Activated naive CD4-positive, alpha-beta T cell treated with anti-CD3 and anti-CD28 coated beads, Interleukin-2, amount 10 ng/mL, durations not matched to agents 7 days and 5 days (primary cell): ENCODE data around the gene LRRC25.

Experiments used
- CTCF ChIA-PET: fragments of 350-600 bp; sonication (Branson Sonifier 250); formaldehyde crosslinking; loops from one replicate; lab custom pipeline; 2021; ENCODE audit warnings: antibody characterized with exemption; lab: Charles Lee
- DNase-seq: peaks from one replicate; pipeline ENCODE4 v3.0.0-alpha.2; 2020
- H3K27ac Mint-ChIP-seq: one replicate; pipeline ENCODE4 v1.8.0; 2021; ENCODE audit warnings: mild to moderate bottlenecking, moderate library complexity, mixed read lengths
- H3K27me3 Mint-ChIP-seq: one replicate; pipeline ENCODE4 v1.8.0; 2021; ENCODE audit warnings: mild to moderate bottlenecking, mixed read lengths
- H3K36me3 Mint-ChIP-seq: one replicate; pipeline ENCODE4 v1.8.0; 2021; ENCODE audit warnings: mixed read lengths
- H3K4me1 Mint-ChIP-seq: one replicate; pipeline ENCODE4 v1.8.0; 2021; ENCODE audit warnings: mixed read lengths
- H3K4me3 Mint-ChIP-seq: one replicate; pipeline ENCODE4 v1.8.0; 2021; ENCODE audit warnings: mild to moderate bottlenecking, moderate library complexity, mixed read lengths
- H3K9me3 Mint-ChIP-seq: one replicate; pipeline ENCODE4 v1.8.0; 2021; ENCODE audit warnings: mixed read lengths

Gene LRRC25

DNA sequence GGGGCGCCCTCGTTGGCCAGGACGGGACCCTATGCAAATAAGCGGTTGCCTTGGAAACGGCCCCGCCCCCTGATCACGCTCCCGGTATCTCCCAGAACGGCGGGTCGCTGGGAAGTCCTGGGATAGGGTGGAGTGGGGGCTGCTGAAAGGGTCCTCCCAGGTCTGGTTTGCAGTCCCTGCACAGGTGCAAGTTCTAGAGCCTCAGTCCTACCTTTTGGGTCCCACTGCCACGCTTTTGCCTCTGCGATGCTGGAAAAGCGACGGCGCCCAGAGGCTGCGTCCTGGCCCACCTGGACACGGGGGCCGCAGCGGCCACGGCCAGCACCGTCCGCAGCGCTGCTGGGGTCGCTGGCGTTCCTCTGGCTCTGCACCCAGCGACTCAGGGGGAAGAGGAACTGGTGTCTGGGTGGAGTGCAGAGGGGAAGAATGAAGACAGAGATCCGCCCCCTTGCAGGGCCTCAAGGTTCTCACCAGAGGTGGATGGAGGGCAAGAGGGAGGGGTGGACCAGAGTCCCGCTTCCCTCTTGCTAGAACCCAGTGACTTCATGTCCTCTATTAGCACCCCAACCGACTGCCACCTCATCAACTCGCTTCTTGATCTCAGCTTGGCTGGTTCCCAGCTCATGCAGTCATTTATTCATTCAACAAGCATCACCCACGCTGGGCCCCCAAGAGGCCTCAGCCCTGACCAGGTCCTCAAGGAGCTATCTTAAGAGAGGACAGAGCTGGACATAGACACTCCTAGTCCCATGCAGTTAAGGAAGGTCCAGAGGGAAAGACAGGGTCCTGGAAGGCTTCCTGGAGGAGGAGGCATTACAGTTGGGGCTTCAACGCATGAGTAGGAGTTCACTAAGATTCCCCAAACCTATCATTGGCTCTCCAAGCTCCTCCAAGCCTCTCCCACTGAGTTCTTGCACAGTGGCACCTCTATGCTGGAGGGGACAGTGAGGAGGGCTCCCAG, at the start of gene LRRC25:
LRRC25 (minus strand) TSS at position 381 of the 961 bp plus-strand sequence. CDS start 659 bp downstream, outside the sequence.
- Mint-ChIP-seq H3K9me3 (no peaks in the 10 kb centered on the region), H3K27ac (no peak within 1 kb of the TSS), H3K4me3 (no peak within 1 kb of the TSS), H3K27me3 (peaks cover 72% of the 10 kb centered on the region), H3K4me1 (peaks cover 21% of the 10 kb centered on the region), H3K36me3 (no peaks in the 10 kb centered on the region)
- DNase-seq: peak; percentile 42
- CTCF ChIA-PET: interaction anchor here (0.7 to 2.9 kb wide), 4 partner anchors 9 to 126 kb away, joined by 3 to 10 read pairs (median 6); partner anchors contain the start of gene GDF15

DNA sequence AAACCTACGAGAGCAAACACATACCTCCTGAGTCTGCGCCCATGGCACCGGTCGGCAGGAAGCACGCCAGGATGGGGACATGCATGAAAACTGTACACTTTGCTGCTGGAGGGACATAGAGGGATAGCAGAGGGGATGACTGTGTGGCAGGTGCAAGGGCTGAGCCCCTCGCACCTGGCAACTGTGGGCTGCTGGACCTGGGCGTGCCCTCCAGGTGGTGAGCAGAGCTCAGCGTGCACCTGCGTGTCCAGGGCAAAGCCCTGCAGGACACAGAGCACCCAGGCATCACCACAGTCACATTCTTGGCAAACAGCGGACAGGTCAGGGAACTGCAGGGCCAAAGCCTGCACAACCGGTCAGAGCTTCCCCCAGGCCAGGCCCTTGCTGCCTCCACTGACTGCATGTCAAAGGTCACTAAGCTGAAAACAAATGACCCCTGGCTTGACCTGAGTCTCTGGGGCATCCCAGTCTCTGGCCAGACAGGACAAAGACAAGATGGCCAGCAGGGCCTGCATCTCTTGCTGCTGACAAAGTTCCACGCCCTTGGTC, 49.5 kb upstream of the LRRC25 start:
- no peak overlapping the region for H3K27ac Mint-ChIP-seq
- H3K4me3 Mint-ChIP-seq: no peak overlapping the region
- H3K4me1 Mint-ChIP-seq: peaks cover 10% of the 10 kb centered on the region
- no peaks in the 10 kb centered on the region for H3K27me3 Mint-ChIP-seq
- DNase-seq: no peak
- CTCF ChIA-PET: no interaction called here
- peaks cover 37% of the 10 kb centered on the region for H3K36me3 Mint-ChIP-seq
- peaks cover 6% of the 10 kb centered on the region for H3K9me3 Mint-ChIP-seq

DNA sequence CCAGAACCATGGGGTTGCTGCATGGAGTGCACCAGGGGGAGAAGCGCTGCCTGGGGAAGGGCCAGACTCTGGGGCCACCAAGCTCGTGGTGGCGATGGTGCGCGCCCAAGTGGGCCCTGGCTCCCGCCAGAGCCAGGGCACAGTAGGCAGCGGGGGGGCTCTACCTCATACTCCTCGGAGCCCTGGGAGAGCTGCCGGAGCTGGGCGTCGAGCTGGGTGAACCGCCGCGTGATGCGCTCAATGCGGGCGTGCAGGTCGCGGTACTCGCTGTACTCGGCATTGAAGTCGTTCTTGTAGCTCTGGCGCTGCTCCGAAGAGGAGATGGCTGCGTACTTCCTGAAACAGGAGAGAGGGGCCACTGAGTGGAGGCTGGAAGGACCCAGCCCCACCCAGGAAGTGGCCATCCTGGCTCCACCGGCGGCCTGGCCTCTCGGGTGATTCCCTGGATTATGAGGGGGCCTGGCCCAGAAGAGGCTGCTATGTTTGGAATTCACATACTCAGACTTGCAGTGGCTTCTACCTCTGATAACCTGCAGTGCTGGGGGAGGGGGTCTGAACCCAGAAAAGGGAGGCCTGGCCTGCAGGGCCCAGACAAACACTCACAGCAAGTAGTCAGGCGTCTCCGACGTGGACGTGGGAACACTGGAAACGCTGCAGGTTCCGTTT, 48.9 kb upstream of the LRRC25 start:
- CTCF ChIA-PET: interaction anchor here (0.9 kb wide), 1 partner anchor 24 kb away, joined by 3 read pairs; no protein-coding TSS in a partner anchor
- H3K27me3 Mint-ChIP-seq: no peaks in the 10 kb centered on the region
- H3K4me3 Mint-ChIP-seq: no peak overlapping the region
- H3K9me3 Mint-ChIP-seq: peaks cover 6% of the 10 kb centered on the region
- no peak for DNase-seq
- H3K4me1 Mint-ChIP-seq: peaks cover 15% of the 10 kb centered on the region
- H3K27ac Mint-ChIP-seq: no peak overlapping the region
- peaks cover 37% of the 10 kb centered on the region for H3K36me3 Mint-ChIP-seq

DNA sequence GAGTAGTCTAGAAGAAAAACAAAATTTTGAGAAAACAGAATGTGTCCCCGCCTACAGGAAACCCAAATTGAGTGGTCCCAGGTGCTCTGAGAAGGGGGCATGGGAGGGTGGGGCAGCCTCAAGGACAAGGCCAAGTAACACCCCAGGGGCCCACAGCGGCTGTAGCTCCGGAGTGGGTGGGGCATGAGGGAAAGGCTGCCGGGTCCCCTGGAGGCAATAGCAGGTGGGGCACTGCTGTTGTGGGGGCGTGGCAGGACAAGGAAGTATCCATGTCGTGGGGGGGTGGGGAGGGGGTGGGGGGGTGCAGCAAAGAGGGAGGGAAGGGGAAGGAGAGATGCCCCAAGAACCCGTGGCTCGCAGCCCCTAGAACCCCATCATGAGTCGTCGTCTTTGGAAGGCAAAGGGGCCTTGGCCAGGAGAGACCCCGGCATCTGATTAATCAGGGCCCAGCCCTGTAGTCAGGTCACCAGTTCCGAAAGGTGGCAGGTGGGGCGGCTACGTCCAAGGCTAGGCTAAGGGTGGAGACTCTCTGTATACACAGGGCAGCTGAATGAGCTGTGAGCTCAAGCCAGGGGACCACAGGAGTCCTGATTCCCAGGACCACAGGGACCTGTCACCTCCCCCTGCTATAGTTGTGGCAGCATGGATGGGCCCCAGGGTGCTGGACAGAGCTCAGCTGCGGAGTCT, 48.0 kb upstream of the LRRC25 start:
- no peaks in the 10 kb centered on the region for H3K27me3 Mint-ChIP-seq

DNA sequence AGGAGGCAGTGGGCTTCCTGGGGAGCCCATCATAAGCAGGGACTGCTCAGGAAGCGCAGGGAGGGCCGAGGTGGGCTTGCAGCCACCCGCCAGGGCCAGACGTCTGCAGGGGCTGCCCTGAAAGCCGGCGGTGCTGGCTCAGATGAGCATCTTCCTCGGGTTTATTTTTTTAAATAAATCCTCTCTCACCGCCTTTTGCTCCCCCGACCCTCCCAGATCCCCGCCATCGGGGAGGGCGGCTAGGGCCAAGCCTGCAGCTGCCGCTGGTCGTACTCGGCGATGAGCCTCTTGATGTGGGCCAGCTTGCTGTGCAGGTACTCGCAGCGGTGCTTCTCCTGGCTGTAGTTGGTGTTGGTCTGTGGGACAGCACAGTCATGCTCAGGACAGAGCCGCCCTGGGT, 47.1 kb upstream of the LRRC25 start:
- H3K9me3 Mint-ChIP-seq: peaks cover 6% of the 10 kb centered on the region
- CTCF ChIA-PET: no interaction called here
- DNase-seq: no peak
- H3K4me3 Mint-ChIP-seq: no peak overlapping the region
- peaks cover 34% of the 10 kb centered on the region for H3K36me3 Mint-ChIP-seq
- peaks cover under 1% of the 10 kb centered on the region for H3K27me3 Mint-ChIP-seq
- no peak overlapping the region for H3K27ac Mint-ChIP-seq
- H3K4me1 Mint-ChIP-seq: peaks cover 20% of the 10 kb centered on the region

More for the DNA sequence above, 48.0 kb upstream of the LRRC25 start:
- no peak overlapping the region for H3K4me3 Mint-ChIP-seq
- peaks cover 20% of the 10 kb centered on the region for H3K4me1 Mint-ChIP-seq
- DNase-seq: no peak
- H3K27ac Mint-ChIP-seq: no peak overlapping the region
- peaks cover 34% of the 10 kb centered on the region for H3K36me3 Mint-ChIP-seq
- CTCF ChIA-PET: interaction anchor here (0.6 to 0.9 kb wide), 2 partner anchors 16 to 23 kb away, joined by 3 read pairs; no protein-coding TSS in a partner anchor
- peaks cover 6% of the 10 kb centered on the region for H3K9me3 Mint-ChIP-seq

DNA sequence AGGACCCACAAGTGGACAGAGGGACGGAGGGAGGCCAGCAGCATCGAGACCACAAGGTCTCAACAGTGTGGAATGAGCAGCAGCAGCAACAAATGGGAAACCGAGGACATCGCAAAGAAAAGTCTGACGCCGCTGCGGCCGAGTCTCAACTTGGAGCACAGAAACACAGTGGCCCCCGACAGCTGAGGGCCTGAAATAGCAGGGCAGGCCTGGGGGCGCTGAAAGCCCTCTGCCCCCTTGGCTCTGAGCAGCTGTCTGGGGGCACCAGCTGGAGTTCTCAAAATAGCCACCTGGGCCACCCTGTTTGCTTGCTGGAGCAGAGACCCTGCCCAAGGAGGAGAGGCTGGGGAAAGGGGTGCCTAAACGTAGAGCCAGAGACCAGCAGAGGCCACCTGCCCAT, 46.4 kb upstream of the LRRC25 start:
- no peak overlapping the region for H3K27ac Mint-ChIP-seq
- CTCF ChIA-PET: interaction anchor here (0.6 kb wide), 1 partner anchor 116 kb away, joined by 3 read pairs; no protein-coding TSS in a partner anchor
- H3K27me3 Mint-ChIP-seq: peaks cover 8% of the 10 kb centered on the region

DNA sequence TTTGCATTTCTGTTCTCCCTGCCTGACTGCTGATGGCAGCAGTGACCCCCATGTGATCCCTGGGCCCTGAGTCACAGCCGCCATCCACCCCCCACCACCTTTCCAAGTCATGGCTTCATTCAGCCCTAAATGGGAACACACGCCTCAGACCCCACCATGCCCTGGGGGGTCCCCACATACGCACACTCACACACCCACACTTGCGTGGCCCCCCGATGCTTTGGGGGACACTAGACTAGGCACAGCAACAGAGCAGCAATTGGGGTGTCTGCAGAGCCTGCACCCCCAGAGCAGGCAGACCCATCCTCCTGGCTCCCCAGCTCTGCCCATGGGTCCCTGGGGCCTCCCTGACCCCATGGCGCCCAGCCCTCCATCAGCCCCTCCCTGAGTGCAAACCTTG, 46.0 kb upstream of the LRRC25 start:
- Mint-ChIP-seq H3K4me3 (no peak overlapping the region), H3K27me3 (peaks cover 9% of the 10 kb centered on the region), H3K4me1 (peaks cover 25% of the 10 kb centered on the region), H3K27ac (no peak overlapping the region), H3K9me3 (peaks cover 6% of the 10 kb centered on the region), H3K36me3 (peaks cover 31% of the 10 kb centered on the region)
- CTCF ChIA-PET: interaction anchor here (0.6 kb wide), 1 partner anchor 116 kb away, joined by 3 read pairs; no protein-coding TSS in a partner anchor
- DNase-seq: no peak

More for the DNA sequence above, 46.4 kb upstream of the LRRC25 start:
- Mint-ChIP-seq H3K4me3 (no peak overlapping the region), H3K9me3 (peaks cover 6% of the 10 kb centered on the region), H3K36me3 (peaks cover 32% of the 10 kb centered on the region), H3K4me1 (peaks cover 25% of the 10 kb centered on the region)
- DNase-seq: no peak

DNA sequence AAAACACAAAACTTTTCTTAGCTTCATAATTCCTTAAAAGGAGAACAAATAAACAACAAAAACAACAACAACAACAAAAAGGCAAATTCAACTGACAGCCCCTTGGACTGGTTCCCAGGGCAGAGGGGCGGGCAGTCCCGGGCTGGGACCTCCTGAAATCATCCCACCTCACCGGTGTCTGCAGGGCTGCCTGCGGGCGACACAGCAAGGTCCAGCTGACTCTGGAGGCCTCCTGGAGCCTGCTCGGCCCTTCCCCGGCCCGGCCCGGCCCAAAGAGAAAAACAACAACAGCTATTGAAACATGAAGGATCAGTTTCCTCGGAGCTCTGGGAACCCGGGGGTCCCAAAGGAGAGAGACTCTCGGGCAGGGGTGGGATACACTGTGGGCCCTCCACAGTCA, 45.5 kb upstream of the LRRC25 start:
- Mint-ChIP-seq H3K27ac (peak overlapping the region; percentile 89), H3K27me3 (peaks cover 9% of the 10 kb centered on the region), H3K4me3 (no peak overlapping the region), H3K9me3 (peaks cover 6% of the 10 kb centered on the region), H3K4me1 (peaks cover 25% of the 10 kb centered on the region), H3K36me3 (peaks cover 28% of the 10 kb centered on the region)
- CTCF ChIA-PET: interaction anchor here (0.6 kb wide), 2 partner anchors 55 to 116 kb away, joined by 3 read pairs; no protein-coding TSS in a partner anchor
- no peak for DNase-seq

DNA sequence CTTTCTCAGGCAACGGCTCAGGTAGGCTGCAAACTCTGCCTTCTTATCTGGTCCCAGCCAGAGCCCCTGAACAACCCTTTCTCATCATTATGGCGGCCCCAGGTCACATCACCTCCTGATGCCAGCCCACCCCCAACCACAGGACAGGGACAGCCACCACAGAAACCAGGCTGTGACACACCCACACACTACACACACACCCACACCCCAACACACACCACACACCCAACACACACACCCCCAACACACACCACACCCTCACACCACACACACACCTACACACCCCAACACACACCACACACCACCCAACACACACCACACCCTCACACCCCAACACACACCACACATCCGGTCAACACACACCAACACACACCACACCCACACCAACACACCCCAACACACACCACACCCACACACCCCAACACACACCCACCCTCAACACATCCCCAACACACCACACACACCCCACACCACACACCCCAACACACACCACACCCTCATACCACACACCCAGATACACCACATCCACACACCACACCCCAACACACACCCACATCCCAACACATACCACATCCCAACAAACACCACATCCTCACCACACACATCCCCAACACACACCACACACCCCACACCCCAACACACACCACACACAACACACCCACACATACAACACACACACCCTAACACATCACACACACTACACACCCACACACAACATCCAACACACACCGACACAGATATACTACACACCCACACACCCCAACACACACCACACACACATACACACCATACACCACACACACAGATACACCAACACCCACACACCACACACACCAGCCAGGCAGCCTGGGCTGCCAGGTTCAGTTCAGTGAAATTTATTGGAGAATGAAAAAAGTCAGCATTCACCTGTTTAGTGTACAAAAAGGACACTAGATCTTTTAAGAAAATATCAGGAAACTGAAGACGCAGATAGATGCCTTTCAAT, 44.7 kb upstream of the LRRC25 start:
- peak overlapping the region; percentile 21 for H3K4me3 Mint-ChIP-seq
- CTCF ChIA-PET: interaction anchor here (0.6 to 1.5 kb wide), 2 partner anchors 10 to 54 kb away, joined by 3 to 7 read pairs; no protein-coding TSS in a partner anchor
- H3K36me3 Mint-ChIP-seq: peaks cover 24% of the 10 kb centered on the region
- H3K27me3 Mint-ChIP-seq: peaks cover 16% of the 10 kb centered on the region
- peaks cover 6% of the 10 kb centered on the region for H3K9me3 Mint-ChIP-seq
- peaks cover 25% of the 10 kb centered on the region for H3K4me1 Mint-ChIP-seq
- H3K27ac Mint-ChIP-seq: peak overlapping the region; percentile 89
- DNase-seq: peak; percentile 58

DNA sequence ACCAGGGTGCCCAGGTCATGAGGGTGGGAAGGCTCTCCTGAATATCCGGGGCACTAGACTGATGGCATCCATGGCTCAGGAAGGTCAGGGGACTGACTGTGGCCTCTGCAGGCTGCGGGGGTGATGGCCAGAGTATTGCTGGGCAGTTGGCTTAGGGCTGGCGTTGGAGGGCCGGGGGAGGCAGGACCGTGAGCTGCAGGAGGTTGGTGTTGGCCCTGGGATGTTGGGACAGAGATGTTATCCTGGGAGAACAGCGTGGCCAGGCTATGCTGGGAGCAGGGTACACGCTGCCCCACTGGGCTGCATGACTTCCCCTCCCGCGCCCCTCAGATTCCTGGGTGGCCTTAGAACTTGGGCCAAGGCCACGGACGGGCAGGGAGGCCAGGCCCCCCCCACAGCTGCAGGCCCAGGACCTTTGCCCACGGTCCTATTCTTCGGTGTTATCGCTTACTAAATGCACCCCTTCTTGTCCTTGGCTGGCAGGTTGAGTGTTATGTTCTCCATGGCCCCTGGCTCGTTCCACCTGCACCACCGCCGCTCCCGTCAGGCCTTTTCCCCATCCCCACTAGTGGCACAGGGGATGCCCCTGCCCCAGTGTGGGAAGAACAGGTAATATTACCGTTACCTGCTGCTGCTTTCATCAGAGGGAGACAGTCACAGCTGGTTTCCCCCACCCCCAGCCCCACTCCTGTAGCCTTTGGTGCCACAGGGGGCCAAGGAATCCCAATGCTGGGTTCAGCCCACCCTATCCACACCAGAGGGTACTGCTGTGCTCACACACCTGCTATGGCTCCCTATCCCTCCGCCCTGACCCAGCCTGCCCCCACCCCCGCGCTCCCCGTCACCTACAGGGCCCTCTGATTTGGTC, 43.7 kb upstream of the LRRC25 start:
- Mint-ChIP-seq H3K27ac (peak overlapping the region; percentile 47), H3K4me1 (peaks cover 29% of the 10 kb centered on the region), H3K9me3 (peaks cover 6% of the 10 kb centered on the region), H3K27me3 (peaks cover 18% of the 10 kb centered on the region), H3K4me3 (no peak overlapping the region), H3K36me3 (peaks cover 17% of the 10 kb centered on the region)
- DNase-seq: no peak
- CTCF ChIA-PET: interaction anchor here (0.7 to 1.5 kb wide), 5 partner anchors 9 to 147 kb away, joined by 3 to 7 read pairs (median 4); partner anchors contain the start of gene REX1BD

DNA sequence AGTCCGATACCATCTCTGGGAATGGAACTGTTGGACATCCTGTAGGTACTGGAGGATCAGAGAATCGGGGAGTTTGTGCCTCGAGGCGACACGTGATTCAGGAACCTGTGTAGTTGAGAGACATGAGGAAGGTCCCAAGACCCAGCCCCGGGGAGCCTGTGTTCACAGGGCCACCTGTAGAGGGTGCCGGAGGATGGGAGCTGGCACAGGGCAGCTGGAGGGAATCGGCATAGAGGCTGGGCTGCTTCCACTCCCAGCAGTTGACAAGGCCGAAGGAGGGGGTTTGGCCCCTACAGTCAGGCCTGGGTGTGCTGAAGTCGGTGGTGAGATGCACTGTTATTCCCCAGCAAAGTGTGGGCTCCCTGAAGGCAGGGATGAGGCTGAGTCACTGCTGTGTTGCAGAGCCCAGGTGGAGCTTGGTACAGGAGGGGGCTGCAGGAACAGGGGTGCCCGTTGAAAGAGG, 43.0 kb upstream of the LRRC25 start:
- peak; percentile 67 for DNase-seq
- CTCF ChIA-PET: interaction anchor here (0.7 to 1.5 kb wide), 6 partner anchors 8 to 148 kb away, joined by 3 to 7 read pairs (median 4); partner anchors contain the start of gene REX1BD
- no peak overlapping the region for H3K4me3 Mint-ChIP-seq
- peaks cover 19% of the 10 kb centered on the region for H3K36me3 Mint-ChIP-seq
- H3K27me3 Mint-ChIP-seq: peaks cover 18% of the 10 kb centered on the region
- peak overlapping the region; percentile 47 for H3K27ac Mint-ChIP-seq
- peaks cover 29% of the 10 kb centered on the region for H3K4me1 Mint-ChIP-seq
- peaks cover 6% of the 10 kb centered on the region for H3K9me3 Mint-ChIP-seq
